GM18505 (cell line): ENCODE results near the gene CAV1.

Experiments
- ATAC-seq: cut with Tn5 transposase; IDR thresholded peaks from one replicate; pipeline ENCODE4 v1.9.1; 2021; ENCODE audit not compliant: unreplicated experiment
- POLR2A ChIP-seq: IDR thresholded peaks from 4 replicates; pipeline ENCODE4 v1.6.1; 2011; ENCODE audit warnings: borderline replicate concordance; ENCODE audit not compliant: insufficient read depth, insufficient read length; ENCODE audit errors: extremely low read depth

Gene CAV1

GRCh38 chr7:116592041-116592355, 67.2 kb downstream of the CAV1 start:
- no peak for ATAC-seq
- no peak for TF ChIP-seq POLR2A

GRCh38 chr7:116592445-116592844, 67.6 kb downstream of the CAV1 start:
- no peak for TF ChIP-seq POLR2A
- no peak for ATAC-seq

DNA sequence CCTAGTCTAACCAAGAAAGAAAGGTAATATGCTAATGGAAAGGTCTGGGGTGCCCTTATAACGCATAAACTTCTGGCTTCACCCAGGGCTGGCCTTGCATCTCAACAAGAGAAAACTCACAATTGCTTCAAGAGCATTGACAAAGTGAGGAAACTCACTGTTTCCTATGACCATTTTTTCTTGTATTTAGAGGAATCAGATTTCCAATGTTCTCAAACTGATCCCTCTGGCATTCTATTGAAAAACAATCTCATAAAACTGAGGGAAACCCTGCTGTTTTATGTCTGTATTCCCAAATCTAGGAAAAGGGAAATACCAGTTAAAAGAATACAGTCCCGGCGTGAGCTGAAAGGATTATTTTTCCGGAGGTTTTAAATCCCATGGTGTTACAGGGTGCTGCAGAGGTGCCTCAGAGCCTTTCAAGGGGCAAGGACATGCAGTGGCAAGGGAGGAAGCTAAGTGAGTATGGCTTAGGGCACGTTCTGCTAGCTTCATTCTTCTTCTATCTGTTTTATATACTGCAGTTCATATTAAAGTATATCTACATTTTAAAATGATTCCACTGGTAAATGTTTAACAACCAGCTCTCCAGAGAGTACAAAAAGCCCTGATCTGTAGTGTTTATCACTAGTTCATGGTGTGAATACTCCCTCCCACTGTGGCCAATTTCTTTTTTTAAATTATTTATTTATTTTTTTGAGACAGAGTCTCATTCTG, 68.7 kb downstream of the CAV1 start:
- ATAC-seq = no peak
- no peak for TF ChIP-seq POLR2A

DNA sequence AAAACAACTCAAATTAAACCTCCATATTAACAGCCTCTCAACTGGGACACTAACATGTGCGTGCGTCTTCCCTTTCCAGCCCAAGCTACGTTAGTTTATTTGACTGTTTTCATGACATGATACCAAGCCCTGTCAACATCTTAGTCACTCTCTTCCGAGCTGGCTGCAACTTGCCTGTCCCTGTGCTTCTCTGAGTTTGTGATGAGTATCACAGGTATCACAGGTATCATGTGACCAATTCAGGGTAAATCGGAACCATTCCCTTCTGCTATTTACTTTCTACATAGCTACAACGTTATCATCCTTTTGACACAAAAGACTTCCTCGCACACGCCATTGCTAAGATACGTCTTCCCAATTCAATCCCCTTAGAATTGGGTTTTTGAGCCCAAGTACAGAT, 70.2 kb downstream of the CAV1 start:
- TF ChIP-seq POLR2A = no peak
- ATAC-seq = no peak

DNA sequence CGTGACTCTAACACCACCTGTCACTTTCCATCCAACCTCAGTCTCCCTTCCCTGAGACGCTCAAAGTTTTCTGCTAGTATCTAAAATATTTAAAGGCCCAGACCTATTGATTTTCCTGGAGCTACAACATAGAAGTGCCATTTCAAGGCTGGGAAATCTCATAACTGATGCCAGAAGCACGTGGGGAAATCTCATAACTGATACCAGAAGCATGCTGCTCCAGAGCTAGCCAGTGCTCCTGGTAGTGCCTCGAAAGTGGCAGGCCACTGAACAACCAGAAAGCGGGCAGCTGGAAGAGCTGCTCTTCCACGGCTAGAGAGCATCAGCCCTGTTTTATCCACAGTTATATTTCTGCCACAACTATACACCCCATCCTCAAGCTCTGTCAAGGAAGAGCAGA, 72.5 kb downstream of the CAV1 start:
- no peak for ATAC-seq
- TF ChIP-seq POLR2A = no peak

GRCh38 chr7:116598278-116598677, 73.4 kb downstream of the CAV1 start:
- TF ChIP-seq POLR2A = no peak
- ATAC-seq = no peak

DNA sequence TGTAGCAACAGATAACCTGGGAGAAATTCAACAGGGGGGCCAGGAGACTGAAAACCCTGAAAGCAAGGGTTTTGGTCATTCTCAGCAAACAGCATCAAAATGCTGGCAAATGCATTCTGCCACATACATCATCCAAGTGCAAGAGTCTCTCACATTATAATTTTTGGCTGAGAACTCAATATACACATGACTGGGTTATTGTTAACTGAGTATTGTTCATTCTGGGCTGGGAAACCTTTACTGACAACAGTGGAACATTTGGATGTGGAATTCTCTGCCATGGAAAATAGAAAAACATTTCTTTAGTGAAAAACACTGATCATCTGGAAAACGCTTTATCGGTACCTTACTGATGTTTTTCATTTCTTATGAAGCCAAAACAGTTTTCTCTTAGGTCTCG, 74.0 kb downstream of the CAV1 start:
- TF ChIP-seq POLR2A = no peak
- no peak for ATAC-seq

GRCh38 chr7:116601426-116601825, 76.6 kb downstream of the CAV1 start:
- no peak for TF ChIP-seq POLR2A
- no peak for ATAC-seq

DNA sequence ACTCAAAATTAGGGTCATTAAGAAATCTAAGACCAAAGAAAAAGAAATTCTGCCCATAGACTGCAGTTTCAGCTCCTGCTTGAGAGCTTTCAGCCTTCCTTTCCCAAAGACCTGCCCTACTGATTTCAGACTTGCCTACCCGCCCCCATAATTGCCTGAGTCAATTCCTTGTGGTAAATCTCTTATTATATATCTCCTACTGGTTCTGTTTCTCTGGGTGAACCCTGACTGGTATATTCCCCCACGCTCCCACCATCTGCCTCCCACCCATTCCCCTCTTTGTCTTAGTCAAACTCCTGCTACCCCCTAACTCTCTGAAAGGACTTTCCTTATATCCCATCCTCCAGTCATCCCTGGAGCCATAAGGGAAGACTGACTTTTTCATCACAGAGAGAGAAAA, 82.5 kb downstream of the CAV1 start:
- no peak for ATAC-seq
- TF ChIP-seq POLR2A = no peak

- no peak for TF ChIP-seq POLR2A
- no peak for ATAC-seq
These were observed 85.4 kb downstream of the CAV1 start for GRCh38 chr7:116610210-116610609.

DNA sequence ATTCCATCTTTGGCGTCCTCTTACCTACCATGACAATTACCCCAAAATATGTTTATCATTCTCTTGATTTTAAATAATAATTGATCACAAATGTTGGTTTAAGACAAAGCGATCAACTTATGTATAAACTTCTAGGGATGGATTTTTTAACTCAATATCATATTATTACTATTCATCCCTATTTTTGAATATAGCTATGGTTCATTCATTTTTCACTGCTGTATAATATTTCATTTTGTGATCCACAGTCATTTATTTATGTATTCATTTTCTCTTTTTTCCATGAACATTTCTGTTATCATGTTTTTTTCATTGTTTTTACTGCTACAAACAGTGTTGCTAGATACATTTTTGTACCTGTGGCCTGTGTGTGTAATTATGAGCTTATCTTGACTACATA, 85.9 kb downstream of the CAV1 start:
- no peak for ATAC-seq
- TF ChIP-seq POLR2A = no peak
